Measurements from ENCODE around the gene CELSR1. TPM values are rescaled to one million over a fixed set of nuclear protein-coding genes. Genes with fewer than 3 reads are reported as not detected.

Gene CELSR1
- total and polyA plus RNA-seq, 2 of the 13 experiments (the other 11 are each of a cell fraction or from before 2014, with no cell fraction given), result 0.78 to 1.8 TPM

GRCh38 chr22:46433318-46433717, 104.1 kb downstream of the CELSR1 start (continued):
- no peak for TF ChIP-seq ZBED4 (CRISPR knock-in tag; IDR thresholded peaks at IDR 0.05; ENCODE audit: borderline replicate concordance)
- TF ChIP-seq DNMT3B (CRISPR knock-in tag; conservative IDR thresholded peaks at IDR 0.05), result no peak
- TF ChIP-seq BCLAF1 (IDR thresholded peaks at IDR 0.05), result no peak

- POLR2A ChIA-PET, result interaction anchor here (1.7 kb wide), 1 partner anchor 12 kb away, joined by 19 read pairs; no protein-coding TSS in a partner anchor
- no peak overlapping the region for H3K27ac ChIP-seq (ENCODE audit: extremely low read length, insufficient read depth, low read length)
- CTCF ChIA-PET (ENCODE audit: low intra/inter-chr PET ratio, low total read pairs), result no interaction called here
- ATAC-seq (no peak), DNase-seq (ENCODE audit: low spot score) (no peak), FAIRE-seq (no peak)
- H3K4me1 ChIP-seq (ENCODE audit: insufficient read depth, low read length), result peaks cover 65% of the 10 kb centered on the region
- no peaks in the 10 kb centered on the region for H3K36me3 ChIP-seq (replicated peaks in 1 of 2; ENCODE audit: control insufficient read depth in 1 of 2, insufficient read depth in 2 of 2, low read length in 2 of 2)
- intact Hi-C loops (cut with micrococcal nuclease; ENCODE audit: unreplicated experiment) (no loop called here), in situ Hi-C loops (cut with HindIII; ENCODE audit: extremely low pct_ligation_motif_present, low pct_unique_long_range_greater_than_20kb) (no loop called here)
- no peak overlapping the region for H3K4me2 ChIP-seq (ENCODE audit: low read depth, low read length)
- H3K79me2 ChIP-seq (ENCODE audit: insufficient read depth, low read length), result no peaks in the 10 kb centered on the region
- no TSS peak for BruUV-seq (replicated peaks)
- 89% methylated on average over 23 of the region's 25 CpGs for WGBS (ENCODE audit: low lambda C conversion rate)
- H3K9ac ChIP-seq (ENCODE audit: insufficient read depth, low read depth, low read length), result no peak overlapping the region
- no peak overlapping the region for H2AFZ ChIP-seq (ENCODE audit: low read length)
- no peaks in the 10 kb centered on the region for H3K9me3 ChIP-seq (ENCODE audit: low read length)
- no peaks in the 10 kb centered on the region for H3K27me3 ChIP-seq (ENCODE audit: control insufficient read depth in 1 of 2, insufficient read depth in 2 of 2, low read length in 2 of 2)
- no peak overlapping the region for H3K4me3 ChIP-seq (replicated peaks in 1 of 3; ENCODE audit: insufficient read depth in 1 of 3, low read depth in 2 of 3, low read length in 3 of 3)
- no peaks in the 10 kb centered on the region for H4K20me1 ChIP-seq (ENCODE audit: insufficient read depth, low read length)
- TF ChIP-seq KLF15 (CRISPR knock-in tag; IDR thresholded peaks at IDR 0.05; ENCODE audit: borderline replicate concordance) (no peak), ONECUT2 (CRISPR knock-in tag; IDR thresholded peaks at IDR 0.05) (no peak), ZNF878 (CRISPR knock-in tag; IDR thresholded peaks at IDR 0.05) (no peak), UBTF (CRISPR knock-in tag; IDR thresholded peaks at IDR 0.05) (no peak), ZNF614 (CRISPR knock-in tag; IDR thresholded peaks at IDR 0.05; ENCODE audit: borderline replicate concordance) (no peak), ZC3H13 (CRISPR knock-in tag; IDR thresholded peaks at IDR 0.05) (no peak), ISX (CRISPR knock-in tag; conservative IDR thresholded peaks at IDR 0.05) (no peak), RARA (CRISPR knock-in tag; IDR thresholded peaks at IDR 0.05) (no peak), NR2C2 (CRISPR knock-in tag; IDR thresholded peaks at IDR 0.05; ENCODE audit: borderline replicate concordance) (no peak), SMYD3 (CRISPR knock-in tag; IDR thresholded peaks at IDR 0.05) (no peak)
These were observed 105.0 kb downstream of the CELSR1 start for GRCh38 chr22:46432164-46433068.
